ENCODE results near the gene SHCBP1L. TPM values are rescaled to one million over a fixed set of nuclear protein-coding genes. Genes with fewer than 3 reads are reported as not detected.

SHCBP1L gene
- total and polyA plus RNA-seq, 4 donors, result 0.37 TPM; not detected in 3

DNA sequence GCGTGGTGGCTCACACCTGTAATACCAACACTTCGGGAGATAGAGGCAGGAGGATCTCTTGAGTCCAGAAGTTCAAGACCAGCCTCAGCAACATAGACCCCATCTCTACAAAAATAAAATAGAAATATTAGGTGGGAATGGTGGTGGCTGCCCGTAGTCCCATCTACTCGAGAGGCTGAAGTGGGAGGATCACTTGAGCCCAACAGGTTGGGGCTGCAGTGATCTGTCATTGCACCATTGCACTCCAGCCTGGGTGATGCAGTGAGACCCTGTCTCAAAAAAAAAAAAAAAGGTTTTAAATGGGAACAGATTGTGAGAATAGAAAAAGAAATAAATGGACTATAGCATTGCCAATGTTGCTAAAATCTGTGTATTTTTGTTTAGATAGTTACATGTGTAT, 102.6 kb downstream of the SHCBP1L start:
- H3K4me1 ChIP-seq (ENCODE audit: control insufficient read depth in 4 of 4, insufficient read depth in 4 of 4, low read length in 3 of 4), result peaks cover 0 to 3% (median under 1%) of the 10 kb centered on the region in 4 donors
- H3K27ac ChIP-seq (ENCODE audit: low read depth in 1 of 2, low read length in 2 of 2), result no peak overlapping the region
- peaks cover 9 to 78% (median 58%) of the 10 kb centered on the region in 4 donors for H3K36me3 ChIP-seq (ENCODE audit: control insufficient read depth in 4 of 4, insufficient read depth in 3 of 4, low read depth in 1 of 4, low read length in 3 of 4)
- no peaks in the 10 kb centered on the region for H3K9me3 ChIP-seq (ENCODE audit: control insufficient read depth in 4 of 4, low read length in 3 of 4)
- 98% methylated on average over 4 of the region's 4 CpGs for WGBS
- no peak overlapping the region for H3K4me3 ChIP-seq (ENCODE audit: low read depth in 1 of 3, low read length in 3 of 3)
- TF ChIP-seq JUND (IDR thresholded peaks at IDR 0.05), result no peak
- TF ChIP-seq SP1 (IDR thresholded peaks at IDR 0.05), result no peak
- no peak for TF ChIP-seq YY1 (IDR thresholded peaks at IDR 0.05)
- TF ChIP-seq RAD21 (IDR thresholded peaks at IDR 0.05), result no peak
- no peak for TF ChIP-seq RXRA (IDR thresholded peaks at IDR 0.05)
- no peak for DNase-seq (ENCODE audit: low spot score)
- no peak overlapping the region for H3K9ac ChIP-seq (ENCODE audit: low read depth in 1 of 2, low read length in 2 of 2)
- no peaks in the 10 kb centered on the region for H3K27me3 ChIP-seq (ENCODE audit: control insufficient read depth in 4 of 4, insufficient read depth in 4 of 4, low read length in 3 of 4)

Small RNA genes lying within 50 kb of the gene (small RNA-seq; reads per million reads assigned to genes)
- gene HMGN1P4, result not detected
- not detected for gene RNU6-41P

Other genes starting within 250 kb of the SHCBP1L start
- gene NPL, start 163.4 kb downstream of the SHCBP1L start, total RNA-seq, result 10 to 100 TPM; 17.2 to 47.3 TPM
- gene NPL, start 163.4 kb downstream of the SHCBP1L start, polyA plus RNA-seq, result 10 to 100 TPM in 1 of 2 donors, 1 to 10 TPM in 1; 8.5 to 14.7 TPM
- gene DHX9, start 113.8 kb downstream of the SHCBP1L start, total RNA-seq, result 100 to 1,000 TPM in 1 of 2 donors, 10 to 100 TPM in 1; 63.2 to 108 TPM
- 10 to 100 TPM; 23.1 to 31.4 TPM for gene DHX9, start 113.8 kb downstream of the SHCBP1L start, polyA plus RNA-seq
- gene LAMC1, start 70.3 kb upstream of the SHCBP1L start, total RNA-seq, result 10 to 100 TPM; 22.9 to 35.1 TPM
- gene LAMC1, start 70.3 kb upstream of the SHCBP1L start, polyA plus RNA-seq, result 10 to 100 TPM in 1 of 2 donors, 1 to 10 TPM in 1; 5.3 to 16.6 TPM
- under 1 TPM; 0.05 to 0.42 TPM for gene LAMC2, start 233.1 kb upstream of the SHCBP1L start, total RNA-seq
- gene LAMC2, start 233.1 kb upstream of the SHCBP1L start, polyA plus RNA-seq, result under 1 TPM; 0.14 to 0.18 TPM